C1 segment of cervical spinal cord (tissue), 14 donors: Measurements from ENCODE around the gene C20orf202.

Experiments used
- DNase-seq, 14 donors: peaks; one replicate each; lab custom pipeline; 2025; lab: John Stamatoyannopoulos, UW

The C20orf202 gene

DNA sequence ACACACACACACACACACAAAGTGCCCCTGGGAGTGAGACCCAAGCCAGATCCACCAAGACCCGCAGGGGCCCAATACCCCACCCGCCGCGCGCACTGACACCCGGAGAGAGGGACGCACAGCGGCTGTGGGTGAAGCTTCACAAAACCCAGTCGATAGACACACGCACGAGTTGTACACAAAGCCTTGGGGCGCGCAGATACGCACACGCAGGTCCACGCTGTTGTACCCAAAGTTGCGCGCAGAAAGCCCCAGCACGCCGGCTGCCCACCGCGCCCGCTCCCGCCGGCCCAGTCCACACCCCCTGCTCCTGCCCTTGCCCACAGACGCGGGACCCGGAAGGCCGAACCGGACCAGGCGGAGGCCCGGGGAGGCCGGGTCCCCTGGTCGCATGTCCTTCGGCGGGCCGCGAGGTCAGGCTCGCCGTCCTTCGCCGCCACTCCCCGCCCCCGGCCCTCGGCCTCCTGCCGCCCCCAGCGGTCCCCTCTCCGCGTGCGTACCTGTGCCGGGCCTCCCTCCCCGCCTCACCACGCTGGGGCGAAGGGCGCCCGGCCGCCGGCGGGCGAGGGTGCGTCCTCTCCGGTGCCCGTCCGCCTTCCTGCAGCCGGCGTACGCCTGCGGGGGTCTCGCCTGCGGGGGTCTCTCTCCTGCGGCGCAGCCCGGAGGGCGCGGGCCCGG, 18.5 kb upstream of the C20orf202 start, which contains the start of gene TMEM74B:
TMEM74B (minus strand) TSS at position 344 of the 678 bp plus-strand sequence. CDS start 1,180 bp downstream, outside the sequence.
- no peak for DNase-seq

DNA sequence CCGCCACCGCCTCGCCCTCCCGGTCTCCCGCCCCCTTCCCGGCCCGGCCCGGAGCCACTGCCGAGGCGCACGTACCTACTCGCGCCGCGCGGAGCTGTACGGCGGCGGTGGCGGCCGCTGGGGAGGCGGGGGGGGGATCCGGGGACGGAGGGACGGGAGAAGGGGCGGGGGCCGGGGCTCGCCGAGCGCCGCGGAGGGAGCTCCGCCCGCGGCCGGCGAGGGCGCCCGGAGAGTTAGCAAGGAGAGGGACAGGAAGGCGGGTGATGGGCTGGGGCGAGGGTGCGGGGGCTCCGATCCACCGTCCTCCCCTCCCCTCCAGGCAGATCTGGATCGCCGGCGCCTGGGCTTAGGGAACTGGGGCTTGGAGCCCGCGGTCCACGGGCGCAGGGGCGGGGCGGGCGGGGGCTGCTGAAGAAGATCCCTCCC, 17.9 kb upstream of the C20orf202 start:
- no peak for DNase-seq

DNA sequence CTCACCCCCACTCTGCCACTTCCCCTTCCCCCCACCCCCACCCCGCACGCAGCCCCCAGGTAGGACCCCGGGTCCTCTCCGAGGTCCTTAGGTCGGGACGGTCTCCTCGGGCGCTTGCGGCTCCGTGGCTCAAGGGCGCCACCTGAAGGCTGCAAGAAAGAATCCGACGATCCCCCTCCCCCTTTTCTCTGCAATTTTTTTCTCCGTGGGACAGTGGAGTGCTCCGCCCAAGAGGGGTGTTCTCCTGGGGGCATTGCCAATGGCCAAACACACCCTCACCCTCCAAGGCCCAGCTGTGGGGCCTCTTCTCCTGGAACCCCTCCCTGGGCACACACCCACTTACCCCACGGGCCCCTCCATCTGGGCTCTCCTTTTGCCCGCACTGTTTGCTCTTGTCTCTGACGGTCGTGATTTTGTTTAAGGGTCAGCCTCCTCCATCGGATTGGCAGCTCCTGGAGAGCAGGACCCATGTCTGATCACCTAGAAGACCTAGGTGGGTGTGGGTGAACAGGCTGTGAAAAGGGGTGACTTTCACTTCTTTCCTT, 17.4 kb upstream of the C20orf202 start:
- no peak for DNase-seq

DNA sequence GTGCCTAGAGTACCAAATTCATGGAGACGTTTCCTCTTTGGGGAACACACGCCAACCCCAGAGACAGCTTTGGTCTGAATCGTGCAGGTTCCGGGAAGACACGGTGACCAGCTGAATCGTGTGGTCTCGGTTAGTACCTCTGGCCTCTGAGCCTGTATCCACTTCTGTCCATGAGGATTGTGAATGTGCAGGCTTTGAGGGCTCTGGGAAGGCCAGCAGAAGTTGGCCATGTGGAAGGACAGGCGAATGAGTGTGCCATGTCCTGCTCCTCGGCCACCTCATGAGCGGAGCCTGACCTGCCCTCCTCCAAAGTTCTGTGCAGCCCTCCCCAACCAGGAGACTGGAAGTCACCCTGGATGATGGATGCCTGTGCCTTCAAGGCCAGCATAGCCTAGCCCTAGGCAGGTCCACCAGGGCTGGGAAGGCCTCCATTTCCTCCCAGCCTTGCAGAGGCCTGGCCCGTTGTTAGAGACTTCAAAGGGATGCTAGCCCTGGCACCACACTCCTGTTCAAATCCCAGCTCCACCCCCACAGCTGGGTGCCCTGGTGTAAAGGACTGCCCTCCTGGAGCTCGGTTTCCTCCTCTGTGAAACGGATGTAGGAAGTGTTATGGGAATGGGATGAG, 16.8 kb upstream of the C20orf202 start:
- no peak for DNase-seq

DNA sequence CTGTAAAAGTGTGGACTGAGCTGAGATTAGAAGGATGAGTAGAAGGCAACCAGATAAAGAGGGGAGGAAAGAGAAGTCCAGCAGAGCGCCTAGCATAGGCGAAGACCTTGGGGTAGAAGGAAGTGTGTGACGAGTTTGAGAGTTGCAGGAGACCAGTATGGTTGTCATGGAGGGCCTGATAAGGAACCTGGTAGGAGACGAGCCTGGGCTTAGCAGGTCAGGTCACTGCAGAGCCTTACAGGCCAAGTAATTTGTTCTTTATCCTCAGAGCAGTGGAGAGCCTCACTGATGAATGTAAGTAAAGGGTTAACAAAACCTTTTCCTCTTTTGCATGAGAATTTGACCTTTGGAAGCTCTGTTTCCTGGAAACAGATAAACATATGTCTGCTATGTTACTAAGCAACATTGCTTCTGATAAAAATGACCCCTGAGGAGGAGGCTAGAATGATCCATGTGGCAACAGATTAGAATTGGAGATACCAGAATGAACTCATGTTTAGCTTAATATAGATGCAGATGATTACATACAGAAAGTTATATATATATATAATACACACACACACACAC, 15.6 kb upstream of the C20orf202 start:
- no peak for DNase-seq

DNA sequence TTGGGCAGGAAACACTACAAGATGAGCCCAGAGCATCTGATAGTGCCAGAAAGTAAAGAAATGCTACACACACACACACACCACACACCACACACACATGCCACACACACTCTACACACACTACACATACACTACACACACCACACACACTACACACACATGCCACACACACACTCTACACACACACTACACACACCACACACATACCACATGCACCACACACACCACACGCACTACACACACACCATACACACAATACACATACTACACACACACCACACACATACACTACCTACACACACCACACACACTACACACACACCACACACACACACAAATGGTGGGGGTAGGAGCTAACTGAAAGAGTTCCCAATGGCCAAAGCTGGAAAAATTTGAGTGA, 14.9 kb upstream of the C20orf202 start:
- DNase-seq = no peak

DNA sequence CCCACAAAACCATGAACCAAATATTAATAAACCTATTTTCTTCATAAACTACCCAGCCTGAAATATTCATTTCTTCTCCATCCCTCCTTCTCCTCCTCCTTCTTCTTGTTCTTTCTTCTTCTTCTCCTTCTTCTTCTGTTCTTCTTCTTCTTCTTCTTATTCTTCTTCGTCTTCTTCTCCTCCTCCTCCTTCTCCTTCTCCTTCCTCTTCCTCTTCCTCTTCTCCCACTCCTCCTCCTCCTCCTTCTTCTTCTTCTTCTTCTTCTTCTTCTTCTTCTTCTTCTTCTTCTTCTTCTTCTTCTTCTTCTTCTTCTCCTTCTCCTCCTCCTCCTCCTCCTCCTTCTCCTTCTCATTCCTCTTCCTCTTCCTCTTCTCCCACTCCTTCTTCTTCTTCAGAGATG, 13.4 kb upstream of the C20orf202 start:
- no peak for DNase-seq

DNA sequence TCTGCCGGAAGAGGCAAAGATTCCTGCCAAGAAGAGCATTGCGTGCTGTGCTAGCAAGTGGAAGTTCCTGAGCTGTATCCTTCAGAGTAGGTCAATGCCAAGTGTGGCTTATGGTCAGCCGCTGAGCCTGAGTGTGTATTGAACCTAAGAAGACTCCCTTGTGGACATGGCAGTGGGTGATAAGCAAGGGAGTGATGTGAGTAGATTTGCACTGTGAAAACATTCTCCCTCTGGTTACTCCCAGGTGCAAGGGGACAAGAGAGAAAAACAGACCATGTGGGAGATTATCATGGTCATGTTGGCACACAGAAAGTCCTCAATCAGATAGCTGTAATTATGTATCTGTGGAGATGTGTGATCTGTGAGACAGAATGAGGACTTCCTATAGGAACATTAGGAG, 12.4 kb upstream of the C20orf202 start:
- no peak for DNase-seq

DNA sequence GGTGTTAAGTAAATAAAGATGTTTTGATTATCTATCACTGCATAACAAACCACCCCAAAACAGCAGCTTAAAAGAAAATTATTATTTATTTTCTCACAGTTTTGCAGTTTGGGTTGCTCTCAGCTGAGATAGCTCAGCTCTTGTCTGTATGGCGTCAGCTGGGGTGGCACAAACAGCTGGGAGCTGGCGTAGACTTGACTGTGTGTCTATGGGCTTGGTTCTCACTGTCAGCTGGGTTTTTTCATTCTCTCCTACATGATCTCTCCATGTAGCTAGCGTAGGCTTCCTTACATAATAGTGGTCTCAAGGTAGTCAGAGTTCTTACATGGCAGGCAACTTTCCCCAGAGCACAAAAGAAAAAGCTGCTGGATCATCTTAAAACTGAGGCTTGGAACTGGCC, 12.0 kb upstream of the C20orf202 start:
- no peak for DNase-seq

DNA sequence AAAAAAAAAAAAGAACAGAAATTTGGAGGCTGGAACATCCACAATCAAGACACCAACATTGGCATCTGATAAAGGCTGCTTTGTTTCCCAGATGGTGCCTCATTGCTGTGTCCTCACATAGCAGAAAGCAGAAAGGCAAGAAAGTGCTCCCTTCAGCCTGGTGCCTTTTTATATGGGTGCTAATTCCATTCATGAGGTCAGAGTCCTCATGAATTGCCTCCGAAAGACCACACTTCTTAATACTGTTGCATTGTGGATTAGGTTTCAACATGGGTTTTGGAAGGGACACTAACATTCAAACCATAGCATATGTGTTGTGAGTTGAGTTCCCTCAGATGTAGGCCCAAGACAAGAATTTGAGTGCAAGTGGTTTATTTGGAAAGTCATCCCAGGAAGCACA, 8.0 kb upstream of the C20orf202 start:
- no peak for DNase-seq

DNA sequence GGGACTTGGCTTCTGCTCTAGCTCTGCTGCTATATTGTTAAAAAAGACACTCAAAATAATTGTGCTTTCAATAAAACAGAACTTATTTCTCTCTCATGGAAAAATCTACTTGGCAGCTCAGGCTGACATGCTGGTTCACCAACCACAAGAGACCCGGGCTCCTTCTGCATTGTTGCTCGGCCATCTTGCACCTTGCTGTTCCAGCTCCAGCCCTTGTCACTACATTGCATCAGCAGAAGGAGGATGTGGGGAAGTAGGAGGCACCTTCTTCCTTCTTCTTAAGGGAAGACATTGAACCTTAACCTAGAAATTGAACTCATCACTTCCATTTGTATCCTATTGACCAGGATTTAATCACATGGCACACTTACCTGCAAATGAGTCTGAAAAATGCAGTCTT, 6.6 kb upstream of the C20orf202 start:
- no peak for DNase-seq

DNA sequence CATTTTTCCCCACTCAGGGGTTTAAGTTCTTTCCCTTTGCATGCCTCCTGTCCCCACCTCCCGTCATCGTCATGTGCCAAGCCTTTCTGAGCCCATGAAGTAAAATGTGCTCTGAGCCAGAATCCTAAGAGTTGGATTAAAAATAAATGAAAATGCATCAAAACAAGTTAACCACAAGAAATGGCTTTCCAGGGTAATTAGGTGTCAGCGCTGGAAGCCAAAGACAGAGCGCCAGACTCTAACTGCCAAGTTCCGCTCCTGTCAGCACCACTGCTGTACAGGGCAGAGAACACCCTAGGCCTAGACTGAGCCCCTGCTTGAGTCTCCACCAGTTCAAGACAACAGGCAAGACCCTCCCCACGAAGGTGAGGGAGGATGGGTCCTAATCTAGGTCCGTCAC, 5.5 kb upstream of the C20orf202 start:
- no peak for DNase-seq

DNA sequence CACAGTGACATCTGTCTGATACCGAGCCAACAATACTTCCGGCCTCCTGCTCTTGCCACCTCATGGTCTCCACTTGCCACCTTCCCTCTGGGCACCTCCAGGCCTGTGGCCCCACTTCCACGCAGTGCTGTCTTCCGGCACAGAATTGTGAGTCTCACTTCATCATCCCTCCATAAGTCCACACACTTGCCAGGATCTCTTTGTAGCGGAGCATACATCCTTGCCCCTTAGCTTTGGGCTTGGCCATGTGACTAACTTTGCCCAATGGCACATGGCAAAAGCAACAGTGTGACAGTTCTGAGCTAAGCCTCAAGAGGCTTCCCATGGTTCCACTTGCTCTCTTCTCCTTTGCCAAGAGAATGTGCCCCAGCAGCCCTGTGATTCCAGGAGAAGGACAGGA, 4.5 kb upstream of the C20orf202 start:
- DNase-seq = no peak

DNA sequence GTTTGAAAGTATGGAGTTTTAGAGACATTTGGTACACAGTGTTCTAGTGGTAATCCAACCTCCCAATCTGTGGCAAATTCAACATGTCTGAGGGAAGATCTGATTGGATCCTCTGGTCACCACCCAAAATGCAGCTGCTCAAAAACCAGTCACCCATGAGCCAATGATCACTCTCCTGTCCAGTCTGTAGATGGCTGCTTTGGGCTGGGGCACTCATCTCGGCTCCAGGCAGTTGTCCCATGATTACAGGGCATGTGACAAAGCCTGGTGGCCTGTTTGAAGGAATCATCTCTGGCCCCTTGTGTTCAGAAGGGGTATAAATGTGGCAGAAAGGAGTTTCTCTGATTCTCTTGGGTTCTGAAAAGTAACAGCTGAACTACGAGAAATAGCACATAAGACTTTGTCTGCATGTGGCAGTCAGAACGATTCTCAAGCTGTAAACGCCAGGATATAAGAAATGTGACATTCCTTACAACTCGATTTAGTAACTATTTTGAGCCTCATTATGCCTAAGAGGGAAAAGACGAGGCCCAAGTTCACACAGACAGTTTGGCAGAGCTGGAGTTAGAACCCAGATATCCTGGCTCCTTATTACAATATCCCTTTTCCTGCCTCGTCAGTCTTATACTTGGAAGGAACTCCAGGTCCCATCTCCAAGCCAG, 3.9 kb upstream of the C20orf202 start:
- no peak for DNase-seq

DNA sequence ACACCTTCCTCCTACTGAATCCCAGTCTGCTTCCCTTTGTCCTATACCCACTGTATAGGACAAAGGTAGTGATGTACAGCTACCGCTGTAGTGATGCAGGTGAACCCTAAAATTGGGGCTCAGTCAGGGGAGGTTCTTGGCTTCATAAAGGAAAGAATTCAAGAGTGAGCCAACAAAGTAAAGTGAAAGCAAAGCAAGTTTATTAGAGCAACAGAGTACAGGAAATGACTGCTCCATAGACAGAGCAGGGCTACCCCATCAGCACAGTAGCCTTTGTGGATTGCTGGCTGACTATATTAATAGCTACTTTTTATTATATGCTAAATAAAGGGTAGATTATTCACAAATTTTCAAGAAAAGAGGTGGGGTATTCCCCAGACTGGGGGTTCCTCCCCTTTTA, 3.3 kb upstream of the C20orf202 start:
- DNase-seq = no peak

DNA sequence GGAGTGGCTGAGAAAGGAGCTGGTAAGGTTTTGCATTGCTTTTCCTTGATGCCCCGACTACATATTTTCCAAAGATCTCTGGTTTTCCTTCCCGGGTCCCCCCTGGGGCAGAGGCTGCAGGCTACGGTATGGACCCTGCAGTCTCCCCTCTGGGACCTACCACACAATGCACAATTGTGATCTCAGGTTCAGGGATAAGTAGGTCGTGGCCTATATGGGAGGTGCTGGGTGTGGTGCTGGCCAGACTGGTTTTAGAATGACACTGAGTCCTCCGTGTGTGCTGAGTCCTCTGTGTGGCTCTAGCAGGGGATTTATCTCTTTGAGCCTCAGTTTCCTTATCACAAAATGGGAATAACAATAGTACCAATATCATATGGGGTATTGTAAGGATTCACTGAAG, 376 bp downstream of the C20orf202 start:
- no peak for DNase-seq

DNA sequence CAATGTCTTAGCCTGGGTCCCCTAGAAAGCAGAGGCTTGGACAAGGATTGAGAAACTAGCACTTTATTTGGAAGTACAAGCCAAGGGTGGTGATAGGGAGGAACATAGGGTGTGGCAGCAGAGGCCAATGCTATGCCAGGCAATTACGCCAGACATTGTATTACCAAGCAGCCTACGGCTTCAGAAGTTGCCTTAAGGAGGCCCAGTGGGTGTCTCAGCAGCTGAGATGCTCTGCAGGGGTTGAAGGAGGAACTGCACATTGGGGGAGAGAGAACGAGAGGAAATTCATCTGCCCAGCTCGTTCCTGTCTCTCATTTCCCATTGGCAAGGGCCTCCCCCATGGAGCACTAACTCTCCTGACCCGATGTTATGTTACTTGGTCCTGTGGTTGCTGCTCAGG, 859 bp downstream of the C20orf202 start:
- DNase-seq = no peak

DNA sequence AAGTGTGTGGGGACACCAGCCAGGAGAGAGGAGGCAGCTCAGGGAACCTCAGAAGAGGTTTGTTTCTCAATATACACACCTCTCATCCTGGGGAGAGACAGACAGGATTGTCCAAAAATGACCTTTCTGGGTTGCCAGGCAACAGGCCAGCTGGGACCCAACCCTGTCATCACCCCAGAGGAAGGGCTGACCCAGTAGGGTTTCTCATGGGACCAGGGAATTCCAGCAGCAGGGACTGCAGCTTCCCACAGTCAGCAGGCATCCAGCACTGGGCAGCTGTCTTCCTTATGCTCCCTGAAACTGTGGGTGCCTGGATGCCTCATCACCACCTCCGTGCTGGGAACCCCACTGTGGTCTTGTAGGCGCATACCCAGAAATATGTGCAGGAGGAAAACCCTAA, 1.3 kb downstream of the C20orf202 start:
- DNase-seq = no peak

DNA sequence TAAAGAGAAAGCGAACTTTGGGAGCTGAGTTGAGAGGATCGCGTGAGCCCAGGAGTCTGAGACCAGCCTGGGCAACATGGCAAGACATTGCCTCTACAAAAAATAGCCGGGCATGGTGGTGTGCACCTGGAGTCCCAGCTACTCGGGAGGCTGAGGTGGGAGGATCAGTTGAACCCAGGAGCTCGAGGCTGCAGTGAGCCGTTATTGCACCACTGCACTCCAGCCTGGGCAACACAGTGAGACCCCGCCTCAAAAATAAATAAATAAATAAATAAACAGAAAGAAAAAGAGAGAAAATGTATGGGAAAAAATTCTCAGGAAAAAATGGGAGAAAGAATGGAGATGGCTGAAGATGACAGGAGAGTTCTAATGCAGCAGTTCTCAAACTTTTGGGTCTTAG, 2.5 kb downstream of the C20orf202 start:
- no peak for DNase-seq

DNA sequence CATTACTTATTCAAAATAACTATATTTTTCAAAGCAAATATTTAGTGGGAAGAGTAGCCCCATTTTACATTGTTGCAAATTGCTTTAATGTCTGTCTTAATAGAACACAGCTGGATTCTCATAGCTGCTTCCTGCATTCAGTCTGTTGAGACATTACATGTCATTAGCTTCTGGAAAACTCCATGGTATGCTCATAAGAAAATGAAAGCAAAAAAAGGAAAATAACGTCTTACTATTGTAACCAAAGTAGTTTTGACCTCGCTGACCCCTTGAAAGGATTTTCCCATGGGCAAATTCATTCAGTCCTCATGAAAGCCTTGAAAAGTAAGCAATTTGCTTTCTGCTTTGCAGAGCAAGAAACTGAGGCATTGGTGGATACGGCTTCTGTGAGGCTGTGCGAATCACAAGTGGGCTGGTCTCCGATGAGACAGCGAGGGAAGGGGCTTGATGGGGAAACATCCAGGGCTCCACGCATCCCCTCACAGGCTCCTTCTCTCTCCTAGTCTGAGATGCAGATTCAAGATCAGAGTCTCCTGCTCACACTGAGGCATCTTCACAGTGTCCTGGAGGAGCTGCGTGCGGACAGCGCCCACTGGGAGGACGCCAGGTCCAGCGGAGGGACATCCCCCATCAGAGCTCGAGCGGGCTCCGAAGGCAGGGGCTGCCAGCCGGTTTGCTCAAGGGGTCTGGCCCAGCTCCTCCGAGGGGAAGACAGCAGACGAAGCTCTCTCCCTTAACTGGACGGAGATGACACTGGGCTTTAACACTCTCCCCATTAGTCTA, 3.3 kb downstream of the C20orf202 start:
- no peak for DNase-seq

DNA sequence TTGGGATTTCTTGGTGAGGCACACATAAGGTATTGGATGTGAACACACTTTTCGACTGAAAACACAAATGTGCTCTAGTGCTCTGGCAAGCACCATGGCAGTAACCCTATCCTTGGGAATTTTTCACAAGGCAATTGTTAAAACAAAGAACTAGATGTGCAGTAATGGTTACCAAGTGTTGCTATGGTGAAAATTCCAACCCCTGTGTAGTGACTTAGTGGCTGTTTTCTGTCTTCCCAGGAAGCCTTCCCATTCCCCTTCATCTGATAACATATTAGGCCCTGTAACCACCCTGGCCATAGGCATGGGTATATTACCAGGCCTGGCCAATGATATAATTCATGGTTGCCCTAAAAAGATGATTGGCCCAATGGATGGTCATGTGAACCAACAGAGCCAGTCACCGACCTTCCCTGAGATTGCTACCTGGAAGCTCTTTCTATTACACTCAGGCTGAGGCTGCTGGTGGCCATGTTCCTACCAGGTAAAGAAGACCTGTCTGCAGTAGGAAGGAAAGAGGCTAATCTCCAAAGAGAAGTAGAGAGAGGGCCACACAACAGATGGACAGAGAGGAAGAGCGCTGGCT, 4.1 kb downstream of the C20orf202 start:
- no peak for DNase-seq
